HG03066 (cell line): Measurements from ENCODE around the gene TMEFF1.

Experiments
- ATAC-seq: cut with Tn5 transposase; IDR thresholded peaks from one replicate; pipeline ENCODE4 v1.9.1; 2021; ENCODE audit warnings: low read depth; ENCODE audit not compliant: unreplicated experiment

The TMEFF1 gene

GRCh38 chr9:100567856-100568255, 94.9 kb downstream of the TMEFF1 start:
- no peak for ATAC-seq

- ATAC-seq: no peak
Observed at GRCh38 chr9:100573655-100574260, 100.8 kb downstream of the TMEFF1 start.

- ATAC-seq: no peak
Observed at GRCh38 chr9:100575006-100575405, 102.1 kb downstream of the TMEFF1 start.

GRCh38 chr9:100575765-100576386, 102.9 kb downstream of the TMEFF1 start:
- no peak for ATAC-seq

- ATAC-seq: no peak
Observed at GRCh38 chr9:100577776-100578448, 105.0 kb downstream of the TMEFF1 start, which contains the start of gene CAVIN4. TSS of gene CAVIN4 (plus strand) at chr9:100578079. CDS start at chr9:100578144, 65 bp downstream.

- ATAC-seq: no peak
Observed at GRCh38 chr9:100578610-100579009, 105.7 kb downstream of the TMEFF1 start.

GRCh38 chr9:100579665-100580064, 106.7 kb downstream of the TMEFF1 start:
- no peak for ATAC-seq

- ATAC-seq: no peak
Observed at GRCh38 chr9:100580257-100580656, 107.3 kb downstream of the TMEFF1 start.

GRCh38 chr9:100581081-100581480, 108.1 kb downstream of the TMEFF1 start:
- ATAC-seq: no peak

- ATAC-seq: no peak
Observed at GRCh38 chr9:100581661-100582060, 108.7 kb downstream of the TMEFF1 start.

- no peak for ATAC-seq
Observed at GRCh38 chr9:100583014-100583802, 110.3 kb downstream of the TMEFF1 start.

GRCh38 chr9:100584951-100585350, 112.0 kb downstream of the TMEFF1 start:
- no peak for ATAC-seq

- no peak for ATAC-seq
Observed at GRCh38 chr9:100586093-100586492, 113.1 kb downstream of the TMEFF1 start.

GRCh38 chr9:100587375-100587774, 114.4 kb downstream of the TMEFF1 start:
- ATAC-seq: no peak

GRCh38 chr9:100589582-100589981, 116.6 kb downstream of the TMEFF1 start:
- ATAC-seq: no peak

- no peak for ATAC-seq
Observed at GRCh38 chr9:100590481-100590880, 117.5 kb downstream of the TMEFF1 start.

GRCh38 chr9:100591139-100591538, 118.2 kb downstream of the TMEFF1 start:
- no peak for ATAC-seq

GRCh38 chr9:100591639-100592412, 118.9 kb downstream of the TMEFF1 start:
- ATAC-seq: no peak

GRCh38 chr9:100595391-100596199, 122.6 kb downstream of the TMEFF1 start:
- no peak for ATAC-seq
